Left forelimb (tissue), 1 donor: ENCODE data around the gene ZNF285.
"Not testable (repeated sequence)": the region's sequence is repeated elsewhere in the genome, so short reads cannot be mapped to it uniquely, and the experiment has no call there.

ENCODE experiments used
- DNase-seq: peaks from one replicate; pipeline ENCODE4 v3.0.0-alpha.2; 2018; ENCODE audit warnings: low spot score

The ZNF285 gene

DNA sequence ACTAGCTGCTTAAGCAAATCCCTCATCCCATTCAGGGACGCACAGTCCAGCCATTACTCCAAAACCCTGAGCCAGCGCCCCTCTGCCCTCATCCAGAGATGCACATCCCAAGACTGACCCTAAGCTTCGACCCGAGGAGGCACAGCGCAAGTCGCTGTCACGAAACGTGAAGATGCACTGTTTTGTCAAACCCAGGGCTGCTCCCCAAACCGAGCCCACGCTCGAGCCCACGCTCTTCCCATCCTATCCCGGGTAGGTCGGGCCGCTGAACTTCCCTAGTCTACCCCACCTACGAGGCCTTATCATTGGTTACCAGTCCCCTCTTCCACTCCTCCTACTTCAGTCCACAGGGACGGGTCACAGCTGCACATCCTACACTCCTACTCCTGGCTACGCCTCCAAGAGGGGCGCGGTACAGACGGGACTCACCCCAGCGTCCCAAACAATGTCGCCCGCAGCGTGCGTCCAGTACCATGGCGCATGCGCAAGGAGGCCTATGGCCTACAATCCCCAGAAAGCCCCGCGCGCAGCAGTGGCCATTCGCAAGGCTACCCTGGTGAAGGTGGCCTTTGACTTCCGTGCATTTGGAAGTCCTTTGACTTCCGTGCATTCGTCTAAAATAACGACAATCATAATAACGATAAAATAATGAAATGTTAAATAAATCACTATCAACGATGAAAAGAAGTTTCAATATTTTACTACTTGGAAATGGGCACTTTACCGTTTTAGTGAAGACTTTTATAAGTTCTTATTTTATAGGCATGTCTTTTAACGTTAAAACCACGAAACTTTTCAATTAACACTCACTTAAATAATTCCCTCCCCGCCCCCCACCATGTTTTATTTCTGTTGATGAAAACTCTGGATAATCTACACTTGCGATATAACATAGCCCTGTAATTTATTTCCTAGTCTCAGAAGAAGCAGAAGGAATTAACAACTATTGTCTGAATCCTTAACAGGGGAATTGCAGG is at the start of gene ZNF285:
Gene ZNF285 (minus strand): TSS at position 470 of the 977 bp plus-strand sequence. CDS start 4,395 bp downstream, outside the sequence.
- peak; percentile 95 for DNase-seq

- peak; percentile 86 for DNase-seq
Measured at GRCh38 chr19:44447916-44448674, 46.7 kb upstream of the ZNF285 start, which contains the start of gene ZNF229. TSS of gene ZNF229 (minus strand) at chr19:44448472. CDS start at chr19:44442847, 5,625 bp downstream.

DNA sequence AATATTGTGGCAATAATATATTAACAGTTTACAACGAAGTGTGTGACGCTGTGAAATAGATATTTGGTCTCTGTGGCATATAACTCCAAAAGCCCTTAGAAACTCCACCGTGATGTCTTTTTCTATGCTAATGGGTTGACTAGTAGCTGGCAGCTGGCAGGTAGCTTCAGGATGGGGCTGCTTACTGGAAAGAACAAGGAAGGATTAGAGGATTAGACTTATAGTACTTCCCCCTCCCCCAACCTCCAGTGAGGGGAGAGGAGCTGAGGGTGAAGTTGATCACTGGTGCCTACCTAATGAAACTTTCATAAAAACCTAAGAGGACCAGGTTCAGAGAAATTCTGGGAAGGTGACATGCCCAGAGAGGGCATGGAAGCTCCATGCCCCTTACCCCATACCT is 37.0 kb upstream of the ZNF285 start:
- no peak for DNase-seq

DNA sequence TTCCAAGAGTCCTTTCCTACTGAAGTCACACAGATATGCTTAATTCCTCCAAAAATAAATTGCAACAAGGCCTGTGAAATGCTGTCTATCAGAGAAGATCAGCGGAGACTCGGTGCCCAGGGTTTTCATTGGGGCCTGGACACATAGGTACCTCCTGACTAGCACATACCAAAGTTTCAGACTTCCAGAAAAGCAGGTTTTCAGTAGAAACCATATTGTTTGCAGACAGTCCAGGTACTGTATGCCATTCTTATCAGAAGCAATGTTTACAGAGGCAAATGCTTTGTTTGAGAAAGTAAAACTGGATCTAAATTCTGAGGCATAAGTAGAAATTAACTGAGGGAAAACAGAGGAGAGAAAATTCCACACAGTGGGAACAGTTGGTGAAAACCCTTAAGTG is 34.0 kb upstream of the ZNF285 start:
- DNase-seq, result no peak

- DNase-seq, result no peak
Measured at GRCh38 chr19:44430956-44431355, 29.5 kb upstream of the ZNF285 start.

DNA sequence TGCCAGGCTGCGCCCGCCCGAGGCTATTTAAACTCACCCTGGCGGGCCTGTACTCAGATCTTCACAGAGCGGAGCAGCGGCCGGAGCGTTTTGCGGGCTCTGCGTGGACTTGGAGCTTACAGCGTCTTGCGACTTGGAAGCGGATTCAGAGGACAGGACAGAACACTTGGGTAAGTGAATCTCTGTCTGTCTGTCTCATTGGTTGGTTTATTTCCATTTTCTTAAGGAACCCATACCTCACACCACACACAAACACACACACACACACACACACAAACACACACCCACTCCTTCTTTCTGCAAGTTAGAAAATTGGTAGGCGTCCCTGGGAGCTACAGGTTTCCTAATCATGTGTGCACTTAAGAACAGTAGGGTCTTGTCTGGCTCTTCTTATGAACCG is 14.1 kb upstream of the ZNF285 start:
- DNase-seq, result not testable (repeated sequence)

DNA sequence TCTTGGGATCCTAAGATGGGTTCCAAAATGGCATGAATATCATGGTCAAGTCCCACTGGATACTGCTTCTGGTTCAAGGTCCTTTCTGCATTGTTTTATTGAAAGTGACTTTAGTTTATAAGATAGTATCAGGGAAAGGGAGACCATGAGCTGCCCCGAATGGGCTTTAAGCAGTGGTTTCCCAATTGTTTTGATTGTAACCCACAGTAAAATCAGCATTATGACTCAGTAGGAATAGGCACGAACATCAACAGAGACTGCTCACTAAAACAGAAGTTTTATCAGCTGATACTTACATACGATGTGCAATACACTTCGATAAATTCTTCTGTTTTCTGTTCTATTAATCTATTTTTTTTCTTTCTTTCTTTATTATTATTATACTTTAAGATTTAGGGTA is 12.1 kb downstream of the ZNF285 start:
- DNase-seq, result not testable (repeated sequence)

GRCh38 chr19:44374789-44375188 is 26.6 kb downstream of the ZNF285 start:
- no peak for DNase-seq

DNA sequence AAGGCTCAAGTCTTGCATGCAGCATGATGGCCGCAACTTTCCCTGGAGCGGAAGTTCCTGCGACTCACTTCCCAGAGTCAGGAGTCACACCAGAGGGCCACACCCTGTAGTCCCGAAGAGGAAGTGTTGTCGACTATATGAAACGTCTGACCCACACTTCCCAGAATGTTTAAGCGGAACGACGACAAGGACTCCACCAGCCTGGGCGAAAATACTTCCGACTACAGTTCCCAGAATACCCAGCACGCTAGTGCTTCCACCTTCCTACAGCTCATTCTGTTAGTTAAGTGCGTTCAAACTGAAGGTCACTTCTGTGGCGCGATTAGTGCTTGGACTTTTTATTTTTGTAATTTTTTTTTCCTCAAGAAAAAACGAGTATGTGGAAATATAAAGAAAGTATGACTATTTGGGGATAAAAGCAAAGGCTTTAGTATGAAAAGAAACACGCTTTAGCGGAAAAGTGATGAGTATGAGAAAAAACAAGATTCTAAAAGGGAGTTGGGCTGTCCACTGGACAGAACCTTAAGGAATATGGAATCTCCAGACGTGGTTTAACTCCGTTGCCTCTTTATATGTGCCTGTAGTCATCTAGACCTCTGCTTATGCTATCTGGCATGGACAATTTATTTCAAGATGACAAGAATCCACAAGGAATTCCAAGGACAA is 29.5 kb downstream of the ZNF285 start:
- no peak for DNase-seq

GRCh38 chr19:44367024-44367423 is 34.4 kb downstream of the ZNF285 start:
- no peak for DNase-seq

- peak; percentile 85 for DNase-seq
Measured at GRCh38 chr19:44356383-44357111, 44.9 kb downstream of the ZNF285 start, which contains the start of gene ZNF112. TSS of gene ZNF112 (minus strand) at chr19:44356680. CDS start at chr19:44340539, 16,141 bp downstream.

DNA sequence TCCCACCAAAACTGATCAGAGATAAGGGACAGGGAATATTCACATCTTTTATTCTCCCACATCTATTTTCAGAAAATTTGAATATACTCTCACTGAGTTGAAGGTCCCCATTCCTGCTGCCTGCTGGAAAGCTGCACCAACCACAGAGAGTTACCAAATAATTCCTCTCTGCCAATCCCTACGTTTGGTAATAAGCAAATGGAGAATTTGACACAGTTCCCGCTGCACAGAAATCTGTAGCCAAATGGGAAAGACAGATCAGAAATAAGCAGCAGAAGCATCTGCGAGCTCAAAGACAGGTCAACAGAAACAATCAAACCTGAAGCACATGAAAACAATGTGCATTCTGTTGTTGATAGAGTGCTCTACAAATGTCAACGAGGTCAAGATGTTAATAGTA is 54.9 kb downstream of the ZNF285 start:
- no peak for DNase-seq

- DNase-seq, result no peak
Measured at GRCh38 chr19:44345959-44346358, 55.4 kb downstream of the ZNF285 start.

- no peak for DNase-seq
Measured at GRCh38 chr19:44344255-44344654, 57.2 kb downstream of the ZNF285 start.

DNA sequence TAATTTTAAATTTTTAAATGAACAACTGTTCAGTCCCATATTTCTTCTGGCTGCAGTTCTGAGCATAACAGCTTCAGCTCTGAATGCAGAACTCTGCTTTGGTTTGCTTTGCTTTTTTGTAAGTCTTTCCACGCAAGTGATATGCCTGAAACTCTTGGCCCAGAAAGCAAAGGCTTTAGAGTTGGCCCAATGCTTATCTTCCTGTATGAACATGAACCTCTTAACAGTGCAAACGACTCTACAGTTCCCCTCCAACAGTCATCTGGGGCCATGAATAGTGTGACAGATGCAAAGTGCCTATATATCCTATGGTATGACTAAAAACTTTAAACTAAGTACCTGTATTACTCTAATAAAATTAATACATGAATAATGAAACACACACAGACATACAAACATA is 59.6 kb downstream of the ZNF285 start:
- DNase-seq, result no peak

GRCh38 chr19:44334639-44335038 is 66.8 kb downstream of the ZNF285 start:
- DNase-seq, result not testable (repeated sequence)
